ENCODE measurements around the gene SLC27A1.
"Not testable (repeated sequence)": the region's sequence is repeated elsewhere in the genome, so short reads cannot be mapped to it uniquely, and the experiment has no call there.

The SLC27A1 gene

DNA sequence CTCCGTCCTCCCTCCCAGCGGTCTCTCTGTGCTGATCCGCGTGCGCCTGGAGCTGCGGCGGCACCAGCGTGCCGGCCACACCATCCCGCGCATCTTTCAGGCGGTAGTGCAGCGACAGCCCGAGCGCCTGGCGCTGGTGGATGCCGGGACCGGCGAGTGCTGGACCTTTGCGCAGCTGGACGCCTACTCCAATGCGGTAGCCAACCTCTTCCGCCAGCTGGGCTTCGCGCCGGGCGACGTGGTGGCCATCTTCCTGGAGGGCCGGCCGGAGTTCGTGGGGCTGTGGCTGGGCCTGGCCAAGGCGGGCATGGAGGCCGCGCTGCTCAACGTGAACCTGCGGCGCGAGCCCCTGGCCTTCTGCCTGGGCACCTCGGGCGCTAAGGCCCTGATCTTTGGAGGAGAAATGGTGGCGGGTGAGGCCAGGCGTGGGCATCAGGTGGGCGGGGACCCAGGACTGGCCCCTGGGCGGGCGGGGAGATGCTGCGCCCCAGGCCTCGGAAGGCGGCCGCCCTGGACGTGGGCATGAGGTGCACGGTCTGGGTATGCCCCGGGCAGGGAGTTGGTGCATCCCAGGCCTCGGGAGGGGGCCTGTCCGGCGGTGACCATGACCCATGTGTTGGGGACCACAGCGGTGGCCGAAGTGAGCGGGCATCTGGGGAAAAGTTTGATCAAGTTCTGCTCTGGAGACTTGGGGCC is 16.4 kb downstream of the SLC27A1 start:
- DNase-seq (ENCODE audit: low read depth), result no peak

DNA sequence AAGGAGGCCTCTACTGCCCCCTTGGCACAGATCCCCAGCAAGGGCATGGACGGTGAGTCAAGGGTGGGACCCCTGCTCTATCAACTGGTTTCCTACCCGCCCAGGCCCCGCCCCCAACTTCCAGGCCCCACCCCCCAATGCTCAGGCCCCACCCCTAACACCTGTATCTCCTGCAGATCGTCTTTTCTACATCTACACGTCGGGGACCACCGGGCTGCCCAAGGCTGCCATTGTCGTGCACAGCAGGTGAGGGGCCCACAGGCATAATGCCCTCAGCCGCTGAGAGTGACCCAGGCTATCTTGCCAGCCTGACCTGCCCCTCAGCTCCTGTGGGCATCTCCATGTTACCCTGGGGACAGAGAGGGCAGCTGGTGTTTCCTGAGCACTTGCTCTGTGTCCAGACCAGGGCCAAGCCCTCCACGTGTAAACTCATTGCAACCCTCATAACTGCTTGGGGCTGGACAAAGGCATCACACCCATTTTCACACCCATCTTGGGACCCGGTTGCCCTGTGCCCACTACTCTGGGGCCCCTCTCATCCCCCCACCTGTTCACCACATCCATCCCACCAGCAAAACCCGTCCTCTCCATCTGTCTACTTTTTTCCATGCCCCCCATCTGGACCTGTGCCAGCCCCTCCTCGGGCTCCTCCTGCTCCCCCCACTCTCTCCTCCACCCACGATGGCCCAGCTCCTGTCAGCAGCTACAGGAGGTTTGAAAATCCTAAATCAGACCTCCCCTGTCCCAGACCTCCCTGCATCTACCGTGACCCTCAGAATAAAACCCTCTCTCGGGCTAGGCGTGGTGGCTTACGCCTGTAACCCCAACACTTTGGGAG is 17.2 kb downstream of the SLC27A1 start:
- DNase-seq (ENCODE audit: low read depth), result no peak

DNA sequence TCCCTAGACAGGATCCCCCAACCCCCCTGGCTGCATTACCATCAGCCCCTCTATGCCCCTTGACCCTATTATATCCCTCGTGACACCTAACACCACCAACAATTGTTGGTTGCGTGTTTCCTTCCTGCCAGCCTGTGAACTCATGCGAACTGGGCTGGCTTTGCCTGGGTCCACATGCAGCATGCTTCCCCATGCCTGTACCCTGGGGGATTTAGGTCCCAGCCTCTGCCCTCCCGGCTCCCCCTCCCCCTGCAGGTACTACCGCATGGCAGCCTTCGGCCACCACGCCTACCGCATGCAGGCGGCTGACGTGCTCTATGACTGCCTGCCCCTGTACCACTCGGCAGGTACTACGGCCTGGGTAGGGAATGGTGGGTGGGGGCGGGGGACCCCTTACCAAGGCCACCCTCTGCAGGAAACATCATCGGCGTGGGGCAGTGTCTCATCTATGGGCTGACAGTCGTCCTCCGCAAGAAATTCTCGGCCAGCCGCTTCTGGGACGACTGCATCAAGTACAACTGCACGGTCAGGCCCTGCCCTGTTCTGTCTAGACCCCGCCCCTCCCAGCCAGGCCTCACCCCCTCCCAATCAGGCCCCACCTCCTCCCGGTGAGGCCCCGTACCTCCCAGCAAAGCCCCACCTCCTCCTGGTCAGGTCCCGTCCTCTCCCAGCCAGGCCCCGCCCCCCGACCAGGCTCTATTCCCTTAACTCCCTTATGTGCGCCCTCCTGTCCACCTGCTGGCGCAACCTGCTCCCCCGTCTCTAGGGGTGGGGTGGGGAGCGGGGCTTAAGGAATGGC is 18.5 kb downstream of the SLC27A1 start:
- DNase-seq (ENCODE audit: low read depth), result peak; percentile 46

DNA sequence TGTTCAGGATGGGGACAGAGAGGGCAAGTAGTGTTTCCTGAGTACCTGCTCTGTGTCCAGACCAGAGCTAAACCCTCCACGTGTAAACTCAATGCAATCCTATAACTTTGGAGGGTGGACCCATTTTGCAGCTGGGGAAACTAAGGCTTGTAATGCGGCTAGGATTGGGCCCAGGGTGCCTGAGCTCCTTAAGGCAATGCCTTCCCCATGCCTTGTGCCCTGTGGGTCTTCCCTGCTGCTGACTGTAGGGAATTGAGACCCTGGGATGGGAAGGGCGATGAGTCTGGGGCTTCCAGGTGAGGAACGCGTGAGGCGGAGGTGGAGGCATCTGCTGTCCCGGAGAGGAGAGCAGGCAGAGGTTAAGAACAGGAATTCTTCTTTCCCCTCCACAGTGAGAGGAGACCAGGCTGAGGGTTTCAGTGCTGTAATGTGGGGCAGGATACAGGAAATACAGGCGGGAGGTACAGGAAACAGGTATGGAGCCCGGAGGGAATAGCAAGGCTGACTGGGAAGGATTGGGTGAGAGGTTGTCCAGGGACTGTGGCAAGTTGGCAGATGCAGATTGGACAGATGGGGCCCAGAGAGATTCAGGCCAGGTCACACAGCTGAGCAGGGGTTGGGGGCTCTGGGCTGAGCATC is 19.2 kb downstream of the SLC27A1 start:
- no peak for DNase-seq (ENCODE audit: low read depth)

DNA sequence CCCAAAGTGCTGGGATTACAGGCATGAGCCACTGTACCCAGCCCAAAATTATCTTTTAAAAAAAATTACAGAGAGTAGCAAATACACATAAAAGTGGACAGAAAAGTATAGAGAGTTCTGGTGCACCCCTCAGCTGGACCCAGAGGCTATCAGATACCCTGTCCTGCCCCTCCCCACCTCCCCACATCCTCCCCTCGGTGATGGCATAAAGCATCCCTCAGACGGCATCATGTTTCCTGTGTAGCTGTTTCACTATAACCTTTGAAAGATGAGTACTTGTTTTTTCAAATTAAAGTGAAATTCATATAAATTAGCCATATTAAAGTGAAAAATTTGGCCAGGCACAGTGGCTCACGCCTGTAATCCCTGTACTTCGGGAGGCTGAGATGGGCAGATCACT is 20.1 kb downstream of the SLC27A1 start:
- DNase-seq (ENCODE audit: low read depth), result no peak

DNA sequence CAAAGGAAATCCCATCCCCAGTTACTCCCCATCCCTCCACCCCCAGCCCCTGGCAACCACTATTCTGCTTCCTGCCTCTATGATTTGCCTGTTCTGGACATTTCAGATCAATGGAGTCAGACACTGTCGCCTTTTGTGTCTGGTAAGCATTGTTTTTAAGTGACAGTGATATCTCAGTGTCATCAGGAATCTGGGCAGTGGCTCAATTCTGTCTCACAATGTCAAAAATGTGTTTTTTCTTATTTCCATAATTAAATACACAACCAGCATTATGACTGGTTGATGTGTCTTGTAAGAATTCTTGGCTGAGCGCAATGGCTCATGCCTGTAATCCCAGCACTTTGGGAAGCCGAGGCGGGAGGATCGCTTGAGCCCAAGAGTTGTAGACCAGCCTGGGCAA is 21.0 kb downstream of the SLC27A1 start:
- DNase-seq (ENCODE audit: low read depth), result peak; percentile 54

DNA sequence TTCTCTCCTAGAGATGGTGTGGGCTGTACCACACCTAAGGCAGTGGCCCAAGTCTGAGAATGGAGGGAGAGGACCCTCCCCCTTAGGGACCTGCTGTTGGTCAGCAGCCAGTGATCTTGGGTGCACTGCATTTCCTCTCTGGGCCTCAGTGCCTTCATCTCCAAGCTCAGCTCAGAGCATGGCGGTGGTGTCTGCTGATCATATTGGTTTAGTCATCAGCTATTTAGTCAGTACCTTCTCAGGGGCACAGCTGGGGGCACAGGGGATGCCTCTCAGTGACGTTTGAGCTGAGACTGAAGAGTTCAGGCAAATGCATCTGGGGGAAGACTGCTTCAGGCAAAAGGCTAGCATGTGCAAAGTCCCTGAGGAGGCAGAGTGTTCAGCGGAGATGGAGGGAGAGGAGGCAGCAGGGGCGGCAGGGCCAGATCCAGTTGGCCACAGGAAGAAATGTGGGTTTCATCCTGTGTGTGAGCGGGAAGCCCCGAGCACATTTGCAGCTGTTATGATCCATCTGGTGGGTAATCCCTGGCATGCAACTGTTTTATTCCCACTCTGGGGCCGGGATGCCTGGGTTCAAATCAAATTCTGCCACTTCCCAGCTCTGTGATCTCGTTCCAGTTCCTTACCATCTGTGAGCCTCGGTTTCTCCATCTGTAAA is 25.4 kb downstream of the SLC27A1 start:
- DNase-seq (ENCODE audit: low read depth), result no peak

DNA sequence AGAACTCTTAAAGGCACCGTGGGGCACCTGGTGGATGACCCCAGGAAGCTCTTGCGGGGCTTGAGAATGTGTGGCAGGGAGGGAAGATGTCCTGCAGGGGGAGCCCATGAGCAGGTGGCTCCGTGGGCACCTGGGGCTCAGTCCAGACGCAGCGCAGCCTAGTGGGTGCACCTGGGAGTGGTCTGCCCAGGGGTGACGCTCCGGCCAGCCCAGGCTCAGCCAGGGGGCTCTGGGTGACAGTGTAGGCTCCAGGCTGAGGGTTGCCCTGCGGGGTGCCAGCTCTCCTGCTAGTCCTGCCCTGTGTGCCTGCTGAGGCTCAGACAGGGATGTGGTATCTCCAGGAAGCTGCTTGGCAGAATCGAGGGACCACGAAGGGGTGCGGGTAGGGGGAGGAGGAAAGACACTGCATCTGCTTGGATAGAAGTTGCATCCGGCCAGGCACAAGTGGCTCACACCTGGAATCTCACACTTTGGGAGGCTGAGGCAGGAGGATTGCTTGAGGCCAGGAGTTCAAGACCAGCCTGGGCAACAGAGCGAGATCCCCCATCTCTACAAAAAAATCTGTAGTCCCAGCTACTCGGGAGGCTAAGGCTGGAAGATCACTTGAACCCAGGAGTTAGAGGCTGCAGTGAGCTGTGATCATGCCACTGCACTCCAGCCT is 26.1 kb downstream of the SLC27A1 start:
- DNase-seq (ENCODE audit: low read depth), result peak; percentile 66

DNA sequence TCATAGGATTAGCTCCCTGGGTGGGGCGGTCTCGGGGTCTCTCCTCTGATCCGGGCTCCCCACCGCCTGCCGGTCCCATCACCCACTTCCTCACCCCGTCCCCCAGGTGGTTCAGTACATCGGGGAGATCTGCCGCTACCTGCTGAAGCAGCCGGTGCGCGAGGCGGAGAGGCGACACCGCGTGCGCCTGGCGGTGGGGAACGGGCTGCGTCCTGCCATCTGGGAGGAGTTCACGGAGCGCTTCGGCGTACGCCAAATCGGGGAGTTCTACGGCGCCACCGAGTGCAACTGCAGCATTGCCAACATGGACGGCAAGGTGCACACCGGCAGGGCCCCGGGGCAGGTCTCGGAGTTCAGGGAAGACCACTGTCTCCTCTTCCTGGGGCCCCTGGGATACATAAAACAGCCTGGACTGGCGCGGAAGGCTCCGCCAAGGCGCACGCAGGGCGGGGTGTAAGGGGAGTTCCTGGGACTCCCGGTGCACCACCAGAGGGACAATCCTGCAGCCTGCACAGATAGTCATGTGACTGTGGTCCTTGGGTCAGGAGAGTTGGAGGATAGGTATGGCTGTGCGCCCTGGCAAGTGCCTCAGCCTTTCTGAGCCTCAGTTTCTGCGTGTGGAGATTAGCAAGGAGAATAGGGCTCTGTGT is 26.9 kb downstream of the SLC27A1 start:
- no peak for DNase-seq (ENCODE audit: low read depth)

DNA sequence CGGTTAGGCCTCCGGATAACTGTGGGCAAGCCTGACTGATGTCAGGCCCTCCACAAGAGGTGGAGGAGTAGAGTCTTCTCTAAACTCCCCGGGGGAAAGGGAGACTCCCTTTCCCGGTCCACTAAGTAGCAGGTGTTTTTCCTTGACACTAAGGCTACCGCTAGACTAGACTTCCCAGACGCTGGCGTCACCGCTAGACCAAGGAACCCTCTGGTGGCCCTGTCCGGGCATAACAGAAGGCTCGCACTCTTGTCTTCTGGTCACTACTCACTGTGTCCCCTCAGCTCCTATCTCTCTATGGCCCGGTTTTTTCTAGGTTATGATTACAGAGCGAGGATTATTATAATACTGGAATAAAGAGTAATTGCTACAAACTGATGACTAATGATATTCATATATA is 28.7 kb downstream of the SLC27A1 start:
- not testable (repeated sequence) for DNase-seq (ENCODE audit: low read depth)

DNA sequence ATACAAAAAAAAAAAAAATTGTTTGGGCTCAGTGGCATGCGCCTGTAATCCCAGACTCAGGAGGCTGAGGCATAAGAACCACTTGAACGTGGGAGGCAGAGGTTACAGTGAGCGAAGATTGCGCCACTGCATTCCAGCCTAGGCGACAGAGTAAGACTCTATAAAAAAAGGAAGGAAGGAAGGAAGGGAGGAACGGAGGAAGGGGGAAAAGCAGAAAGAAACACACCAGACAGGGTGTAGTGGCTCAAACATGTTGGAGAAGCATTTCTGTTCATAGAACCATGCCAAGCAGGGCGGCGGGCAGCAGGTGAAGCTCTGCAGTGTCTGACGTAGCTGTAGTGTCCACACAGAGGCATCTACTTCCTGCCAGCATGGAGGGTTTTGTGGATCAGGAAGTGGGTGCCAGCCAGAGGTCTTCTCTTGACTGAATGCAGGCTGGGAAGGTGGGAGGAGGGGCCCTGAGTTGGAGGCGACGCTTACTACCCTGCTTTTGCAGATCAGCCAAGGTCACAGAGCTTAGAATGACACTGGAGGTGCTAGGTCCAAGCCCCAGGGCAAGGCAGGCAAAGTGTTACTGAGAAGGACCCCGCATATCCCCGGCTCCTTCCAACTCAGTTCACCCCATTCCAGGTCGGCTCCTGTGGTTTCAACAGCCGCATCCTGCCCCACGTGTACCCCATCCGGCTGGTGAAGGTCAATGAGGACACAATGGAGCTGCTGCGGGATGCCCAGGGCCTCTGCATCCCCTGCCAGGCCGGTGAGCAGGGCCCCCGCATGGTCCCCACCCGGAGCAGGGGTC is 29.5 kb downstream of the SLC27A1 start:
- DNase-seq (ENCODE audit: low read depth), result peak; percentile 86

DNA sequence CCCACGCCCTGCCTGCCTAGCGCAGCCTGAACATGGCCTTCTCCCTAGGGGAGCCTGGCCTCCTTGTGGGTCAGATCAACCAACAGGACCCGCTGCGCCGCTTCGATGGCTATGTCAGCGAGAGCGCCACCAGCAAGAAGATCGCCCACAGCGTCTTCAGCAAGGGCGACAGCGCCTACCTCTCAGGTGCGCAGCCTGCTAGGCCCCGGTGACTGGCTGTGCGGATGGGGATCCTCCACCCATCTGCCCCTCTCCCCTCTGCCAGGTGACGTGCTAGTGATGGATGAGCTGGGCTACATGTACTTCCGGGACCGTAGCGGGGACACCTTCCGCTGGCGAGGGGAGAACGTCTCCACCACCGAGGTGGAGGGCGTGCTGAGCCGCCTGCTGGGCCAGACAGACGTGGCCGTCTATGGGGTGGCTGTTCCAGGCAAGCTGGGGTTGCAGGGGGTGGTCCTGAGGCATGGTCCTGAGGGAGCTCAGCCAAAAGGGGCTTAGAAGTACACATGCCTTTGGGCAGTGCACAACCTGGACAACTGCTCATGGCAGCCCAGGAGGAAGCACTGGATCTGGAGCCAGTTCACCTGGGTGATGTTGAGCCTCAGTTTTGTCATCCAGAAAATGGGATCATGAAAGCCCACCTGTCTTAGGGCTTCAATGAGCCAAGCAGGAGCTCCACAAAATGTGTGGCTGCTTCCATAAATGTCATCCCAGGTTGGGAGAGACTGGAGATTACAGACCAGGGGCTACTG is 30.3 kb downstream of the SLC27A1 start:
- no peak for DNase-seq (ENCODE audit: low read depth)

DNA sequence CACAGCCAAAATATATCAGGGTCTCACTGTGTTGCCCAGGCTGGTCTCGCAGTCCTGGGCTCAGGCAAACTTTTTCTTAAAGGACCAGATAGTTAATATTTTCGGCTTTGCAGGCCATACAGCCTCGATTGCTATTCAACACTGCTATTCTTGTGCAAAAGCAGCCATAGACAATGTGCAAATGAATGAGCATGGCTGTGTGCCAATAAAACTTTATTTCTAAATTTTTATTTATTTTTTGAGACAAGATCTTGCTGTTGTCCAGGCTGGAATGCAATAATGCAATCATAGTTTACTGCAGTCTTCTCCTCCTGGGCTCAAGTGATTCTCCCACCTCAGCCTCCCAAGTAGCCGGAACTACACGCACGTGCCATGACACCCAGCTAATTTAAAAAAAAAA is 32.9 kb downstream of the SLC27A1 start:
- DNase-seq (ENCODE audit: low read depth), result no peak

DNA sequence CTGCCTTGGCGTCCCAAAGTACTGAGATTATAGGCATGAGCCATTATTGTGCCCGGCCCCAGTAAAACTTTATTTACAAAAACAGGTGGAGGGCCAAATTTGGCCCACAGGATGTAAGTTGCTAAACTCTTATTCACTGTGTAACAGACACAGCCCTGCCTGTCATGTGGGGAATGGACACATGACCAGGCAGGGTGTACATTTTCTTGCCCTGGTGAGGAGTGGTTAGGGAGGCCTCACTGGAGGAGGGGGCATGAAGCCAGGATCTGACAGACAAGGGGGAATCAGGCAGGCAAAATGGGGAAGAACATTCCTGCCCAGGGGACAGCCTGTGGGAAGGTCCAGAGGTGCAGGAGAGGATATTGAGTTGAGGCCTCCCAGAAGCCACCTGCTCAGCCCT is 33.7 kb downstream of the SLC27A1 start:
- DNase-seq (ENCODE audit: low read depth), result no peak

DNA sequence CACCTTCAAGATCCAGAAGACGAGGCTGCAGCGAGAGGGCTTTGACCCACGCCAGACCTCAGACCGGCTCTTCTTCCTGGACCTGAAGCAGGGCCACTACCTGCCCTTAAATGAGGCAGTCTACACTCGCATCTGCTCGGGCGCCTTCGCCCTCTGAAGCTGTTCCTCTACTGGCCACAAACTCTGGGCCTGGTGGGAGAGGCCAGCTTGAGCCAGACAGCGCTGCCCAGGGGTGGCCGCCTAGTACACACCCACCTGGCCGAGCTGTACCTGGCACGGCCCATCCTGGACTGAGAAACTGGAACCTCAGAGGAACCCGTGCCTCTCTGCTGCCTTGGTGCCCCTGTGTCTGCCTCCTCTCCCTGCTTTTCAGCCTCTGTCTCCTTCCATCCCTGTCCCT is 34.1 kb downstream of the SLC27A1 start:
- DNase-seq (ENCODE audit: low read depth), result no peak

DNA sequence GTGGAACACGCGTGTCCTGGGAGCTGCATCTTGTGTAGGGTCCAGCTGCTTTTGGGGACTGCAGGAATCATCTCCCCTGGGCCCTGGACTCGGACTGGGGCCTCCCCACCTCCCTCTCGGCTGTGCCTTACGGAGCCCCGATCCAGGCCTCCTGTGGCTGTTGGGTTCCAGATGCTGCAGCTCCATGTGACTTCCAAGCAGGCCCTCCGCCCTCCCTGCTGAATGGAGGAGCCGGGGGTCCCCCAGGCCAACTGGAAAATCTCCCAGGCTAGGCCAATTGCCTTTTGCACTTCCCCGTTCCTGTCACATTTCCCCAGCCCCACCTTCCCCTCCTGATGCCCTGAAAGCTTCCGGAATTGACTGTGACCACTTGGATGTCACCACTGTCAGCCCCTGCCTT is 34.9 kb downstream of the SLC27A1 start:
- DNase-seq (ENCODE audit: low read depth), result no peak

DNA sequence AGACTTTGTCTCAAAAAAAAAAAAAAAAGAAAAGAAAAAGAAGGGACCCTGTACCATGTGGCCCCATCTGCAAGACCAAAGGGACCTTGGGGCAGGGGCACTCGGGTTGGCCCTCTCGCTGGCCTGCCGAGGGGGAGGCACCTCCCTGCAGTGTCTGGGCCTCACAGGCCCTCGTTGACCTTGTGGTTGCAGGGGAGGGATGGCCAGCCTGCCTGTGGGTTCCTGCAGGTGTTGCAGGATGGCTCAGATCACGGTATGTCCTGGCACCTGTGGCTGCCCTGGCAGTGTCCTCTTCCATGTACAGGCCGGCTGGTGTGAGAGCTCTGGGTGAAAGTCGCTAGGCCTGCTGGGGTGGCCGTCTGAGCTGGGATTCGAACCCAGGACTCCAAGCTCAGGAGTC is 36.4 kb downstream of the SLC27A1 start:
- no peak for DNase-seq (ENCODE audit: low read depth)

DNA sequence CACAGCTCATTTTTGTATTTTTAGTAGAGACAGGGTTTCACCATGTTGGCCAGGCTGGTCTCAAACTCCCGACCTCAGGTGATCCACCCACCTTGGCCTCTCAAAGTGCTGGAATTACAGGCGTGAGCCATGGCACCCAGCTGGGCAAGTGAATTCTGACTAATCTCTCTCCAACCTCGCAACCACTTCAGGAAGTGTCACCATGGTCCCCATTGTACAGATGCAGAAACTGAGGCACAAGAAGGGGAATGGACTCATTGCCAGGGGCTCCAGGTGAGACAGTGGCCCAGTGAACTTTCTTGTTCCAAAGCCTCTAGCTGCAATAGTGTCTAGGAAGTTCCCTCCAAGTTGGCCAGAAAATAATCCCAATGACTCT is 38.2 kb downstream of the SLC27A1 start:
- DNase-seq (ENCODE audit: low read depth), result not testable (repeated sequence)

All from EH (cell line).